ENCODE data around the gene RTN4RL1.

The RTN4RL1 gene

GRCh38 chr17:1977583-1978395 is 47.3 kb downstream of the RTN4RL1 start:
- no peak for DNase-seq (ENCODE audit: low read depth)

- DNase-seq (ENCODE audit: low read depth) = no peak
Measured at GRCh38 chr17:1976683-1977064, 48.5 kb downstream of the RTN4RL1 start.

GRCh38 chr17:1976000-1976682 is 49.0 kb downstream of the RTN4RL1 start:
- DNase-seq (ENCODE audit: low read depth) = no peak

GRCh38 chr17:1975573-1975972 is 49.6 kb downstream of the RTN4RL1 start:
- DNase-seq (ENCODE audit: low read depth) = no peak

GRCh38 chr17:1972487-1973160 is 52.5 kb downstream of the RTN4RL1 start:
- DNase-seq (ENCODE audit: low read depth) = no peak

- DNase-seq (ENCODE audit: low read depth) = no peak
Measured at GRCh38 chr17:1970843-1971384, 54.2 kb downstream of the RTN4RL1 start.

GRCh38 chr17:1969712-1970111 is 55.4 kb downstream of the RTN4RL1 start:
- no peak for DNase-seq (ENCODE audit: low read depth)

- no peak for DNase-seq (ENCODE audit: low read depth)
Measured at GRCh38 chr17:1967213-1967612, 57.9 kb downstream of the RTN4RL1 start.

GRCh38 chr17:1966274-1967086 is 58.7 kb downstream of the RTN4RL1 start:
- no peak for DNase-seq (ENCODE audit: low read depth)

GRCh38 chr17:1965556-1966273 is 59.4 kb downstream of the RTN4RL1 start:
- DNase-seq (ENCODE audit: low read depth) = no peak

GRCh38 chr17:1963250-1963649 is 61.9 kb downstream of the RTN4RL1 start:
- DNase-seq (ENCODE audit: low read depth) = no peak

- no peak for DNase-seq (ENCODE audit: low read depth)
Measured at GRCh38 chr17:1961189-1961588, 63.9 kb downstream of the RTN4RL1 start.

- no peak for DNase-seq (ENCODE audit: low read depth)
Measured at GRCh38 chr17:1960545-1960912, 64.6 kb downstream of the RTN4RL1 start.

- DNase-seq (ENCODE audit: low read depth) = no peak
Measured at GRCh38 chr17:1959871-1960544, 65.1 kb downstream of the RTN4RL1 start.

- no peak for DNase-seq (ENCODE audit: low read depth)
Measured at GRCh38 chr17:1958134-1958881, 66.8 kb downstream of the RTN4RL1 start.

GRCh38 chr17:1957037-1957436 is 68.1 kb downstream of the RTN4RL1 start:
- DNase-seq (ENCODE audit: low read depth) = no peak

GRCh38 chr17:1956134-1956533 is 69.0 kb downstream of the RTN4RL1 start:
- no peak for DNase-seq (ENCODE audit: low read depth)

GRCh38 chr17:1953831-1954230 is 71.3 kb downstream of the RTN4RL1 start:
- no peak for DNase-seq (ENCODE audit: low read depth)

GRCh38 chr17:1951920-1952319 is 73.2 kb downstream of the RTN4RL1 start:
- DNase-seq (ENCODE audit: low read depth) = no peak

- no peak for DNase-seq (ENCODE audit: low read depth)
Measured at GRCh38 chr17:1949754-1950153, 75.4 kb downstream of the RTN4RL1 start.
